NCI-H1417 (cell line): ENCODE results near the gene PRSS38.
A peak's percentile ranks its signal among the peaks of the same experiment; 100 is the strongest.

Experiments
- DNase-seq, 3 experiments: peaks; one replicate each; lab custom pipeline; 2025; lab: John Stamatoyannopoulos, UW

The PRSS38 gene

DNA sequence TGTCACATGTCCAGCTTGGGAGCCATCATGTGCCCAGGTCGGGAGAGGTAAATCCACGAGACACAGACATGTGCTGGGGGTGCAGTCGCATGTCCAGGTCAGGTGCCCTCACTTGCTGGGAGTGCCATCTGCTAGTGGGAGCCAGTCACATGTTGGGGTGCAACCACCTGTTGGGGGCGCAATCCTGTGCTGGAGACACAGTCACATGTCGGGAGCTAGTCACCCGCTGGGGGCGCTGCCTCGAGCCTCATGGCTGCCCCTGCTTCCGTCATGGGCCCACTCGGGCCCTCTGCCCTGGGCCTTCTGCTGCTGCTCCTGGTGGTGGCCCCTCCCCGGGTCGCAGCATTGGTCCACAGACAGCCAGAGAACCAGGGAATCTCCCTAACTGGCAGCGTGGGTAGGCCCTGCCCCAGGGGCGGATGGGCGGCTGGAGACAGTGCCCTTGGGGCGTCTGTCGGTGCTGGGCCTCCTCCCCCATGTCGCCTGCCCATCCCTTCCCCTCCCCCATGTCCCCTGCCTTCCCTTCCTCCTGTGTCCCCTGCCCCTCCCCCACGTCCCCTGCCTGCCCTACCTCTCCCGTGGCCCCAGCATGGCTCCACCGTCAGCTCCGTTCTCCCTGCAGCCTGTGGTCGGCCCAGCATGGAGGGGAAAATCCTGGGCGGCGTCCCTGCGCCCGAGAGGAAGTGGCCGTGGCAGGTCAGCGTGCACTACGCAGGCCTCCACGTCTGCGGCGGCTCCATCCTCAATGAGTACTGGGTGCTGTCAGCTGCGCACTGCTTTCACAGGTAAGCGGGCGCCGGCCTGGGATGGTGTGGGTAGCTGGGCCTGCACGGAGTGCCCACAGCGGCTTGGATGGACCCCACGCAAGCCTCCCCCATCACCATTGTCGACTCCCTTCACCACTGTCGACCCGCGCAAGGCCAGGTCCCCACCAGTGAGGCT, at the start of gene PRSS38:
PRSS38 (plus strand) TSS at position 208 of the 942 bp plus-strand sequence; CDS start at position 250, 42 bp downstream.
- DNase-seq = no peak

DNA sequence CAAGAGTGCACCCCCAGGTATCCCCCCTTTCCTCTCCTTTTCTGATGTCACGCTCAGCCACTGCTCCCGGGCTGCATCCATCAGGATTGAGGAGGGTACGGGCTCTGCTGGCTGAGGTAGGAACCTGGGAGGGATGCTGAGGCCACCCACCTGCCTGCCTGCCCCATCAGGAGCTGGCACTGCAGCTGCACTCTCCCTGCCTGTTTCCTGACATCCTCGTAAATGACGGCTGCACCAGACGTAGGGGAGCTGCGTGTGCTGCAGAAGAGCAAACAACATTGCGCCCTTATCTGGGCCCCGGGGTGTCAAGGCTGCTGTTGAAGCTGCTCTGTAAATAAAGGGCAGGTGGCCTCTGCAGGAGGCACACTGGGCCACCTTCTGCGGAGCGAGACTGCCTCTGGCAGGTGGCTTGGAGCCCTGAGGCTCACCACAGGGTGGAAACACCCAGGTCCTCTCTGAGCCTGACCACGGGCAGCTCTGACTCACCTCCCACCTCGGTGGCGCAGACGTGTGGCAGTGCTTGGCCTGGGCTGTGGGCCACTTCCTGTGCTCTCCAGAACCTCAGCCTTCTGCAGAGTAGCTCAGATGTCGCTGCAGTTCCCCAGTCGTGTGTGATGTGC, 49.4 kb upstream of the PRSS38 start:
- peak; percentile 72 to 99 (median 95) for DNase-seq

DNA sequence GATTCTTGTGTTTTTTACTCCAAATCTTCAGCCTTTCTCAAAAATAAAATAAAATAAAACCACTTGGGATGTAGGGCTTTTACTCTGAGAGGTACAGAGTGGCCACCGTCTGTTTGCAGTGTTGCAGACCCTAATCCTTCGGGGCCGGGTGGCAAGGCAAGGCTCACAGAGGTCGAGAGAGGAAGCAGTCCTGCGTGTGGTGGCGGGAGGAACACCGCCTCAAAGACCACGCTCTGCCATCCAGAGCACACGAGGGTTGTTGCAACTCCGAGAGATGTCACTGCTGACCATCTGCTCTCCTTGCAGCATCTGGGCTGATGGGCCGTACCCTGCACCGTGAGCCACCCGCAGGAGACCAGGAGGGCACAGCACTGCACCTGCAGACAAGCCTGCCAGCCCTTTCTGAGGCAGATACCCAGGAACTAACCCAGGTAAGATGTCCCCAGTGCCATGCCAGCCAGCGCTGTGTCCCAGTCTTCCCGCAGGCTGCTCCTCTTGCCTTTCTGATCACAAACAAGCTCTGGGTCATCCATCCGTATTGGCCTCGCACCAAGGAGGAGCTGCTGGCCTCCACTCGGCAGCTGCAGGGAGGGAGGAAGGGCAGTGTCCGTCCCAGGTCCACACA, 48.7 kb upstream of the PRSS38 start:
- peak in 2 of 3 experiments; percentile 30 to 74 for DNase-seq

DNA sequence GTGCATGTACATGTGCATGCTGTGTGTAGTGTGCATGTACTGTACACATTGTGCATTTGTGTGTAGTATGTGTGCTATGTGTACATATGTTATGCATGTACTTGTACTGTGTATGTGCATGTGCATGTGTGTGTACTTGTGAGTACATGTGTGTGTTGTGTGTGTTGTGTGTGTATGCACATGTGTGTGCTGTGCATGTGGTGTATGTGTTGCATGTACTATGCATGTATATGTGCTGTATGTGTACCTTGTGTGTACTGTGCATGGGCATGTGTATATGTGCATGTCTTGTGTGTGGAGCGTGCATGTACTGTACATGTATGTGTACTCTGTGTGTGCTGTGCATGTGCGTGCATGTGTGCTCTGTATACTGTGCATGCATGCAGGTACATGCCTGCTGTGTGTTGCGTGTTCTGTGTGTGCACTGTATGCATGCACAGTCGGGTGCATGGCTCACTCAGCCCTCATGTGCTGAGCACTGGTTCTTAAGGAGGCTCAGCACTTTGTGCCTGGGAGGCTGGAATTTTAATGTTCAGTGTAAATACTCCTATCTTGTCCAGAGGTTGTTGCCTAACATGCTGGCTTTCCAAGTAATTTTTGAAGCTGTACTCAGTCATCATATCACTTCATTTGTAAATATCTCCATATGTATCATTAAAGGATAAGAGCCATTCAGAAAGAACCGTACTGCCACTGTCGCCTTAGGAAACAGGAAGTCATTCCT, 47.9 kb upstream of the PRSS38 start:
- DNase-seq = no peak

DNA sequence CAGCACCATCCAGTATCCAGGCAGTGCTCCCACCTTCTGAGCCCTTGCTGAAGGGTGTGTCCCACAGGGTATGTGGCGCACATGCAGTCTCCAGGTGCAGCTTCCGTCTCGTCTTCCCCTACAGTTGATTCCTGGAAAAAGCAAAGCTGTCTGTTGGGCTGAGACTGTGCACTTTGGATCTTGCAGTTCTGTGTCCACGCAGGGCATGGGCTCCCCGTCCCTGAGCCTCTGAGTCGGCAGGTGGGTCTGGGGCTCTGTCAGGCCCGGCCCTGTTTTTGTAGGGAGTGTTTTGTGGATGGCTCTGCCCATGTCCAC, 47.4 kb upstream of the PRSS38 start:
- DNase-seq = peak in 2 of 3 experiments; percentile 22 to 35

DNA sequence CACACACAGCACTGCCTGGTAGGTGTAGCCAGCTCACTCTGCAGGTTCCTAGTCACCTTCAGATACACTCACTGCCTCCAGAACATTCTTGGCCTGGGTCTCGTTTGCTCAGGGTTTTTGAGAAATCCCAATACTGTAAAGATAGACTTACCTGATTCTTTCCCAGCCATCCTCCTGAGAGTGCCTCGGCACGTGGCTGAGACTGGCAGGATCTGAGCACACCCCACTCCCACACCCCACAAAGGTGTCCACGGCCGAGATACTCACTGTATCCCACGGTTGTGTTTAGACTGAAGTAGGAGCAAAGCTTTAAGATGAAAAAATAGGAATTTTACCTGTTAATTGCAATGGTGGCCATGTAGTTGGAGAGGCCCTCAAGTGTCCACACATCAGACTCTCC, 46.8 kb upstream of the PRSS38 start:
- DNase-seq = no peak

DNA sequence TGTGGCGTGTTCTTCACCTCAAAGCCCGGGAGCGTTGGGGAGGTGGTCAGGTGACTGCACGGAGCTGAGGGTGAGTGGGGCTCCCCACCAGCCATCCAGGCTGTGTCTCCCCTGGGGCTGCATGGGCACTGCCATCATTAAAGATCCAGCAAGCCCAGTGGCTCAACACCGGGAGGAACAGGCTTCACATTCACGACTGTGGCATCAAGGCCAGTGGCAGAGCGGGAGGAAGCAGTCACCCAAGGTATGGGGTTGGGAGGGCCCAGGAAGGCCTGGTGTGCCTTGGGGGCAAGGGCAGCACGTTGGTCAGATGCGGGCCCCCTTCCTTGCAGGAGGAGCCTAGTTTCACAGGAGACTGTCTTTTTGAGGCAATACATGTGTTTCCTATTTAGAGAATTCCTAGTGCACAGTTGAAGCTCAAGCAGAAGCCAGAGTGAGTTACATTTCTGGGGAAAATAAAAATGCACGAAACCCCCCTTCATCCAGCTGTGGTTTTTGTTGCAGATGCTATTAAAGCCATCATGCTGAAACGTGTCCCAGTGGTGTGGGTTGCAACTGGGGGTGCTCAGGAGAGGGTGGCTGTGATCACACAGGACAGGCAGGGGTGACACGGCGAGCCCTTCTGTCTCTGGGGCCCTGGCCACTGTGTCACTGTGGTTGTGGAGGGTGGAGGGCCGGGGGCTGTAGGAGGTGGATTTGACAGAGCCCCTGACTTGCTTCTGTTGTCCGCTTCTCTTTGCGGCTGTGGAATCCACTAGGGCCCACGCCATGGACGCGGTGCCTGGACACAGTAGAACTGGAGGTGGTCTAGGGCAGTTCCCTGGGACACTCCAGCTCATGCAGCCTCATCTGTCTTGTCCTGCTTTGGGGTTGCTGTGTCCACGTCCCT, 46.2 kb upstream of the PRSS38 start:
- DNase-seq = no peak

DNA sequence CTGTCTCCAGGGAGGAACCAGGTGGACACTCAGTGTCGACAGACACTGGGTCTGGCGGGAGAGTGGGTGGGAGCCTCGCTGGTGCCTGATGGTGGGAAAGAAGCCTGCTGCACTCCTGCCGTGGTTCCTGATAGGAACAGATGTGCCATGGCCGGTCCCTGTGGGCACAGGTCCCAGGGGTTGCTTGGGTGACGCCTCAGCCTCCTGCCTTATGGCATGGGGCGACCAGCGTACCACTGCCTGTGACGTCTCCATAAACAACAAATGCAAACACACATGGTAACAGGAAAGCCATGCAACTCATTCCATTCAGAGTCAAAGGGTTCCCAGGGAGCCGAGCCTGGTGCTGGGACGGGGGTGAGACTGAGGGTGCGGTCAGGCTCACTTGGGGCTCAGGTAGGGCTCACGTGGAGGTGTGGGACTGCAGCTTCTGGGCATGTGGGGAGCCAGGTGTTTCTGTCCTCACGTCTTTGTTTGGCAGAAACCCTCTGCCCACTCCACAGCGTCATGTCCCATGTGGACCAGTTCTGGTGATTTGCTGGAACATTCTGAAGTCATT, 45.5 kb upstream of the PRSS38 start:
- DNase-seq = no peak

DNA sequence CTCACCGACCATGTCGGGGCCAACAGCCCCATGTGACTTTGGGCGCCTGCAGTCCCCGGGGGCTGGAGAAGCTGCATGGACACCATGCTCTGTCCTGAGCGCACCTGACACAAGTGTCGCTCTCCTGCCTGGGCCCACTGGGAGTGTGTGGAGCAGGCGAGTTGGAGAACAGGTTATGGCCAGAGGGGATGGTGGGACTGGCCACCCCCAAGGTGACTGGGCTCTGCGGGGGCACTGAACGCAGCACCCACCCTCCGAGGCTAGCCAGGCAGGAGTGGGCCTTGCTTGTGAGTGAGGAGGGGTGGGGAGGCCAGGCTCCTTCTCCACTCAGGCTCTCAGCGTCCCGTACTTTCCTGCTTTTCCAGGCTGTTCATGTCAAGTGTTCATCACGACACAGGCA, 44.7 kb upstream of the PRSS38 start:
- DNase-seq = no peak

DNA sequence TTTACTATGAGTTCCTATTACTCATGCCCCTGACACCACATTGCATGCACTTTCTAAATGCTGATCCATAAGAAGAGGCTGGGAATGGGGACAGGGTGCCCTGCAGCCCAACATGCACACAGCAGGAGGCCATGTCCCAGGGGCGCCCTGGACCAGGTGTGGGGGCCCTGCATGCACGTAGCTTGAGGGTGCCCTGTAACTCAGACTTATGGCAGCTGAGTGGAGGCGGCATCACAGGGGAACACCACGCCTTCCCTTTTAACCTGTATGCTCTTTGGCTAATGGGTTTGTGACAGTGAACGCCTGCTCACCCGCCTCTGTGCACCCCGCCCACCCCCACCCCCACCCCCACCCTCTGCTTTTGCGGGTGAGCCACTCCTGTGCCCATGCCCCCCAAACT, 44.1 kb upstream of the PRSS38 start:
- no peak for DNase-seq

DNA sequence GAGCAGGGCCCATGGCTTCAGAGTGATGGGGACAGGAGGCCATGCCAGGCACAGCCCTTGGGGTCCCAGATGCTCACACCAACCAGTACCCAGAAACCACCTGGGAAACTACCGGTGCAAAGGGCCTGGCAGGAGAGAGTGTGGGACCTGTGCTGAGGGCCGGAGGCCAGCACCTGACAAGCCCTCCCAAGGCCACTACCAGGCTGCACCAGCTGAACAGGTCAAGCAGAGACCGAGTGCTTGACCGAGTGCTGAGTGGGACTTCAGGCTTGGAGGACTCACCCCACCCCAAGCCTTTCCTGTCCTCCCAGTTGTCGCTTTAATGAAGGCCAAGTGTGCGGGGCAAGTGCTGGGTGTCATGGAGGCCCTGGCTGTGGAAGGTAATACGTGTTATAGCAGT, 43.7 kb upstream of the PRSS38 start:
- DNase-seq = no peak

DNA sequence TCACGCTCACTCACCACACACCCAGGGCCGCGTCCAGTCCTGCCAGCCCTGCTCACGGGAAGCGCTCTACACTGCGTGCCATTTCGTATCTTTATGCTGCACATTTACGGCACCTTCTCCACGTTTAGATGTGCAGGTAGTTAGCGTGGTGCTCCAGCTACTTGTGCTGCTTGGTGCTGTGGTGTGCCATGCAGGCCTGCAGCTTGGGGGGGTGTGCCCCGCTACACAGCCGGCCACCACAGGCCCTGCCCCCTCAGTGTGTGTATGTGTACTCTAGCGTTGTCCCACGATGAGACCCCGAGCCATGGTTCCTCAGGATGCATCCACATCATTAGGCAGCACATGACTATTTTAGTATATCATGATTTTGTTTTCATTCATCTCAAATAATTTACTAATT, 41.9 kb upstream of the PRSS38 start:
- peak in 1 of 3 experiments; percentile 37 for DNase-seq

DNA sequence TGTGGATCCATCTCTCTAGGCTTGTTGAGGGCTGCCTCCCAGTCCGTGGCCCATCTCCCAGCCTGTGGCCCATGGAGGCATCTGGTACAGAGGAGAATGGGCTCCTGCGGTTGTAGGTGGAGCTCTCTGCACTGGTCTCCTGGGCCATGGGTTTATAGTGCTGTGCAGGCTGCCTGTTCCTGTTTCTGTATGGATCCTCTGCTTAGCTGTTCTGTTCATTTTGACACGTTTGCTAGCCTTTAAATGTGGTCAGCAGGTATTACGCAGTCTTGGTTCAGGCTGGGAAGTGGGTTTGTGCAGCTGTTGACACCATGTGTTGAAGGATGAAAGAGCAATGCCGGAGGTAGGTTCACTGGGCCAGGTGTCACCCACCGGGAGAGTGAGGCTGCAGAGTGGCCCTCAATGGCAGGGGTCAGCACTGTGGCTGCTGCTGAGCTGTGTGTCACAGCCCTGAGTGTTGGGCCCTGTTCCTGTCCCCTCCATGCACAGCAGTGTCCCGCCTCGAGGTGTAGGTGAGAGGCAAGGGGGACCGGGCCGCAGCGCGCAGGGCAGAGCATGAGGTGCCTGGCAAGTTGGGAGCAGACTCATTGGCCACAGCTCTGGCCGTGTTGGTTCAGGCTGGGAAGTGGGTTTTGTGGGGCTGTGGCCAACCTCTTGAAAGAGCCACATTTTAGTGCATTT, 41.3 kb upstream of the PRSS38 start:
- peak in 2 of 3 experiments; percentile 37 to 74 for DNase-seq

DNA sequence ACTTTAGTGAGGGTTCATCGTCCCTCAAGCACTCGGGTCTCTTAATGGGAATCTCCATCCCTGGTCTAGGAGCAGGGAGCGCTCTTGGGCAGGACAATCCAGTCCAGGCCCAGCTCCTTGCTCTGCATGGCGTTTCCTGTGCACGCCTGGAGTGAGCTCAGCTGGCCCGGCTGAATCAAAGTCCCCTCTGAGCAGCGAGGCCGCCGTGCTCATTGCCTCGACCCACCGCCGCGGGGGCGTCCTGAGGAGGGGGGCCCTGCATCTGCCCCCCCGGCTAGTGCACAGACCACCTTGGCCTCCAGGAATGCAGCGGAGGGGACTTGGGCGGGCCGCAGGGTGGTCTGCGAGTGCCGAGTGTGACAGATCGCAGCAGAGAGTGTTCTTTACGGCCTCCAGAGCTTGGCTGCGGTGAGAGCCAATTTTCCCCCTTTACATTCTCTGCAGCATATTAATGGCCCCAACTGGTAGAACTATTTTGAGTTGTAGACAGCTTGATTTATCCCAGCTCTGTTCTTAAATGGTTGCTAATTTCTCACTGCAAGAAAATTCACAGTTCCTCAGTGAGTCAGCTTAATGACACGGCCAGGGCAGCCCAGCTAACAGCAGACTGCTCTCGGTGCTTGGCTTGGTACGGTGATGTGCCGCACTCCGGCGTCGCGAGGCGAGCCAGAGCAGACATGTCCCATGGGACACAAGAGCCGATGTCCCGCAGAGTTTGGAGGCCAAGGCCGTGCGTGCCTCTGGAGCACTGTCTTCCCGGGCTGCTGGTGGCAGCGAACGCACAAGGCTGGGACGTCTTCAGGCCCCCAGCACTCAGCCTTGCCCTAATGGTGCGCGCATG, 40.4 kb upstream of the PRSS38 start:
- DNase-seq = no peak

DNA sequence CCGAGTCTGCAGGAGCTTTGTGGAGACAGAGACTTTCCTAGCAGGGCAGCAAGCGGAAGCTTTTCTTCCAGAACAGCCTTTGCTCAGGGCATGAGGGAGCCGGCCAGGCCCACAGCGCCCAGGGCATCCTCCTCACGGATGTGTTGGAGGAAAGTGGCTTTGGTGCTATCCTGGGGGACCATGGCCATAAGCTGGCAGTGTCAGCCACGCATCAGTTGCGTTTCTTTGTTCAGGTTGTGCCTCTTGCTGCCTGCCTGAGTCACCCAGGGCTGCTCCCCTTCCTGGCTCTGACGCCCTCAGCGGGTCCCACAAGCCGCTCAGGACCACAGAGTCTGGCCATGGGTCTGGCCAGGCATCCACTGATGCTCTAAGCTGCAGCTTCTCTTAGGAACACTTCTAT, 39.6 kb upstream of the PRSS38 start:
- DNase-seq = no peak

DNA sequence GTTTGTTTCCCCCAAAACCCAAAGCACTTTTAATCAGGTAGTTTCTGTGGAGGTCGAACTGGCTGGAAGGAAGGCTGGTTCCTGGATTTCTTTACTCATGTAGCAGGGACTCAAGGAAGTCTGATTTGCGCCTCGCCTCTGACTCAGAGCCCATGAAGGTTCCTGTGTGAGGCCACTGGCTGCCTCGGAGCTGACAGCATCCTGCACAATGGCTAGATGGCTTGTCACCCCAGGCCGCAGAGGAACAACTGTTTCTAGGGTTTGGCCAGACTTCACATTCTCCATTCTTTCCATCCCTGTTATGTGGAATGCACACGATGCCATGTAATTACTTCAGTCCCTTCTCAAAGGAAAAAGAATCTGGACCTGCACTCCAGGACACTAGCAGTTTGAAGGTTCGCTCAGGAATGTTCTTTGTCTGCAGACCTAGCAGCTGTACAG, 39.1 kb upstream of the PRSS38 start:
- DNase-seq = no peak

DNA sequence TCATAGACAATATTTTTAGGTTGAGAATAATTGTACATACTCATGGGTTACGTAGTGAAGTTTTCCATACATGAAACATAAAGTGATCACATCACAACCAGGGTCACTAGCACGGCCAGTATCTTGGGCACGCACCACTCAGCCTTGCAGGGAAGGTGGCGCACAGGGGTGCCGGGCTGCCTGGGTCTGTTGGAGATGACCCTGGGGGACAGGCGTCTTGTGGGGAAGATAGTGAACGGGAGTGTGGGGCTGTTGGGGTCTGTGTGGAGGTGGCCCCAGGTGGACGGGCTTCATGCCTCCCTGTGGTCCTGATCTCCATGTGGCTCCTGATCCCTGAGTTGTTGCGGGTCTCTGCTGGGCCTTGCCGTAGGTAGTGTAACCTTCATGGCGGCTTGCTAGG, 38.3 kb upstream of the PRSS38 start:
- DNase-seq = no peak

DNA sequence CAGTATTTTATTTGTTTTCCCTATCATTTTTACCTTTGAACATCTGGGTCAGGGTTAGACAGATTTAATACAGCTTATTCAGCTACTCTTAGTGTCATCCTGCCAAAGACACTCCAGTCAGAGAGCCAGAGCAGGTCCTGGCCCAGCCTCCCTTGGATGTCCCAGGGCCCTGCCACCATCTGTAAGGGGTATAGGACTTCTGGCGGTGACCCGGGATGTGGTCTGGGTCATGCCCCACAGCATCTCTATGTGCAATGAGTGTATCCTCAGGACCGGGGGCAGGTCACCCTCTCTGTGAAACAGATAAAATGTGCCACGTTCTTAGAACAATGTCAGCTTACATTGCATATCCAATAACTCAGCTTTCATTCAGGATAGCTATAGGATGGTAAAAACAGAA, 37.8 kb upstream of the PRSS38 start:
- no peak for DNase-seq

DNA sequence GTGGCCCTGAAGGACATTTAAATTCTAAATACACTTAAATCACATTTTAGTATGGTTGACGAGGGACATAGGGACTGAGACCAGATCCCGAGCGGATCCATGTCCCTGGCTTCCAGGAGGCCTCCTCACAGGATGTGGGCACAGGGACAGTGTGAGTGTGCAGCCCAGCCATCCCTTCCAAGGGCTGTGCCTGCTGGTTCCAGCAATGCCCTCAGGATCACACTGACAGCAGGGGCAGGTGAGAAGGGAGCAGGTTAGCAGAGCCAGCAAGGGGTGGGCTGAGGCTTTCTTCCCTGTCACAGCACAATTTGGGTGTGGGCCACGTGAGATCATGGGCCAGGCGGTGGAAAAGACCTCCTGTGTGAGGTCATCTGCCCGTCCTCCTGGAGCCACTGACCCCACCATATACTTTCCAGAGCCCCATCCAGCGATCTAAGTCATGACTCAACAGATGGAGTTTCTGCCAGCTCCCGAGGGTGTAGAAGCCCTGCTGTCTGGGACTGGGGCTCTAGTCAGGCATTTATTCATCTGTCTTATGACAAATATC, 37.0 kb upstream of the PRSS38 start:
- DNase-seq = no peak
